HG02759 (cell line): ENCODE measurements around the gene ZSWIM4.

Source experiments
- ATAC-seq: cut with Tn5 transposase; IDR thresholded peaks from one replicate; pipeline ENCODE4 v1.9.1; 2021; ENCODE audit warnings: mild to moderate bottlenecking, moderate library complexity; ENCODE audit not compliant: unreplicated experiment

ZSWIM4 gene

DNA sequence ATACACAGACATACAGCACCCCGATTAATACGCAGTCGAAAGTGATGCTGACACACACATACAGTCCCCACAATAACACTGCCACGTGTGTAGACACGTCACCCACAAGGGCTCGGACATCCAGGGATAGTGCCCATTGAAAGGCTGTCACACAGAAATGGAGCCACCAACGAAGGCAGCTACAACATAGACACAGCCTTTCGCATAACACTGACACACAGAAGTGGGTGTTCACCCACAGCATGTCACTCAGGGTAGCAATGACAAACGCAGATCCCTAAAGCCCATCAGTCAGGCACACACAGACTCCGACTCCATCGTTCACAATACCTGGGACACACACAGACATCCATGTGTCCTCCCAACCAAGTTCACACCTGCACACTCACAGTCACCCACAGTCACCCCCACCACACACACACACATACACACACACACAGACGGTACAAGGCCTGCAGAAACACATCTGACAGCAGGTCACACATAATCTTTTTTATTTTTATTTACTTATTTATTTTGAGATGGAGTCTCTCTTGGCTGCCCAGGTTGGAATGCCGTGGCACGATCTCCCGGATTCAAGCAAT is 71.3 kb downstream of the ZSWIM4 start:
- ATAC-seq, result no peak

DNA sequence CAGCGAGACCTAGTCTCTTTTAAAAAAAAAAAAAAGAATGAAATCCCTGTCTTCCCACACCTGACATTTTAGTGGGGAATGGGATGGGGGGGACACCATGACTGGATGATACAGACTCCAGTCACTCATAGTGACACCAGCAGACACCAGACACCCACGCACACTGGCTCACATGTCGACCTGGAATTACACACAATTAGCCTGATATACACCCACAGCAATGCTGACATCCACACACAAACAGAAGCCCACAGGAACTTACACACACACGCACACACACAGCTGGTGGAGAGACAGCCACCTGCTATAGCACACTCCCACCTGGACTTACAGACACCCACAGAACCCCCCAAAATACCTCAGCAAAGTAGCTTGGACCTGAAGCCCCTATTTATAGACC is 73.4 kb downstream of the ZSWIM4 start:
- no peak for ATAC-seq

- ATAC-seq, result no peak
Measured at GRCh38 chr19:13869281-13869680, 74.0 kb downstream of the ZSWIM4 start.

DNA sequence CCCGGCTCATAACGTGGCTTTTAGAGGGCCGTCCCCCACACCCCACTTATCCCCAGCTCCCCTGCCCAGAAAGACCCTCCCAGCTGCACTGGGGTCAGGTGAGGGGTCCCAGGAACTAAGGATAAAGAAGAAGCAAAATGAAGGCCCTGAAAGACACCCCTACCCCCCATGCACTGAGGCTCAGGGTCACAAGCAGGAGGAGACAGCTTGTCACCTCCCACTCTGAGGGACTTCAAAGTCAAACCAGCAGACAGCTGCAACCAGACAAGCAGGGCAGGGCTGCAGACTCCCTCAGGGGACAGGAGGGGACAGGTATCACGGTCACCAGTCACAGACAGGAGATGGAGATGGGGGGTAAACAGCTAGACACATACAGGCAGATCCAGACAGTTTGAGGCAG is 75.6 kb downstream of the ZSWIM4 start:
- ATAC-seq, result no peak

DNA sequence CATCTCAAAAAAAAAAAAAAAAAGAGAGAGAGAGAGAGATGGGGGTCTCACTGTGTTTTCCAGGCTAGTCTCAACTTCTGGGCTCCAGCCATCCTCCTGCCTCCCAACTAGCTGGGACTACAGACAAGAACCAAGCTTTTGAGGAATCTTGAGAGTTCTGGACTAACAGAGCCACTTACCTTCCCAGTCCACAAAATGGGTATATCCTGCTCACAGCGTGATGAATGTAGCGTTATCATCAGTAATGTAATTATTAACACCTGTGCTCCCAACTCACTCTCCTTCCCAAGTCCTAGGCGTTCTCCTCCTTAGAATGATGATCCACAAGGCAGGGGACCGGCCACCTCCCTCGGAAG is 77.1 kb downstream of the ZSWIM4 start:
- no peak for ATAC-seq

- ATAC-seq, result no peak
Measured at GRCh38 chr19:13872695-13873389, 77.6 kb downstream of the ZSWIM4 start.

DNA sequence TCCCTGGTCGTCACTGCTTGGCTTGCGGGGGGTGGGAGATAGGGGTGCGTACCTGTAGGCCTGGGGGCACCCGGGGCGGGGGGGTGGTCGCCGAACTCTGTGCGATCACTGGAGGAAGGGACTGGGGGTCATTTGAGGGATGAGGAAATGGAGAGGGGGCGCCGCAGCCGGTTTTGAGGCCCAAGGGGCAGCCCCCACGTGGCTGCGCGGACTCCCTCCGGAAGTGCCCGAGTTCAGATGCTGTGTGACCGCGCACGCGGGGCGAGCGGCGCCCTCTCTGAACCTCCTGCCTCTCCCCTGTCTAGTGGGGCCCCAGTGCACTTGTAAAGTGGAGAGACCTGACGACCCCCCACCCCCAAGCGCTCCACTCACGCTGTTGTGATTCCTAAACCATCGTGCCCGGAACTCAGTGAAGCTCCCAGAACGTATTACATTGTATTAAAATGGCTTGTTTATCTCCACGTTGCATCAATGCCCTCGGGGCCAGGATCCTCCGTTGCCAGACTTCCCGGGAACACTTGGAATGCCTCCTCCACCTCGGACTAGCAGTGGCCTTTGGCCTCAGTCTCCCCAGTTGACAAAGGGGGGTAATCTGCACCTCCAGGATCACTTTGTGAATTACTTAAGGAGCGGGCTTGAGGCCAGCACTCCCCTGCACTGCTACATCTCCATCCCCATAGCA is 78.7 kb downstream of the ZSWIM4 start:
- no peak for ATAC-seq

GRCh38 chr19:13875824-13876223 is 80.6 kb downstream of the ZSWIM4 start:
- ATAC-seq, result no peak

GRCh38 chr19:13876834-13877233 is 81.6 kb downstream of the ZSWIM4 start, which contains the start of gene NANOS3:
Gene NANOS3, plus strand, starts transcription at chr19:13877134. Its CDS starts 115 bp downstream, at chr19:13877249.
- no peak for ATAC-seq

DNA sequence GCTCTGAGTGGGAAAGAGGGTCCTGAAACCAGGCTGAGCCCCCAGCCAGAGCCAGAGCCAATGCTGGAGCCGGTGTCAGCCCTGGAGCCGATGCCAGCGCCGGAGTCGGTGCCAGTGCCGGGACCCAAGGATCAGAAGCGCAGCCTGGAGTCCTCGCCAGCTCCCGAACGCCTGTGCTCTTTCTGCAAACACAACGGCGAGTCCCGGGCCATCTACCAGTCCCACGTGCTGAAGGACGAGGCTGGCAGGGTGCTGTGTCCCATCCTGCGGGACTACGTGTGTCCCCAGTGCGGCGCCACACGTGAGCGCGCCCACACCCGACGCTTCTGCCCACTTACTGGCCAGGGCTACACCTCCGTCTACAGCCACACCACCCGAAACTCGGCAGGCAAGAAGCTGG is 82.1 kb downstream of the ZSWIM4 start:
- no peak for ATAC-seq

DNA sequence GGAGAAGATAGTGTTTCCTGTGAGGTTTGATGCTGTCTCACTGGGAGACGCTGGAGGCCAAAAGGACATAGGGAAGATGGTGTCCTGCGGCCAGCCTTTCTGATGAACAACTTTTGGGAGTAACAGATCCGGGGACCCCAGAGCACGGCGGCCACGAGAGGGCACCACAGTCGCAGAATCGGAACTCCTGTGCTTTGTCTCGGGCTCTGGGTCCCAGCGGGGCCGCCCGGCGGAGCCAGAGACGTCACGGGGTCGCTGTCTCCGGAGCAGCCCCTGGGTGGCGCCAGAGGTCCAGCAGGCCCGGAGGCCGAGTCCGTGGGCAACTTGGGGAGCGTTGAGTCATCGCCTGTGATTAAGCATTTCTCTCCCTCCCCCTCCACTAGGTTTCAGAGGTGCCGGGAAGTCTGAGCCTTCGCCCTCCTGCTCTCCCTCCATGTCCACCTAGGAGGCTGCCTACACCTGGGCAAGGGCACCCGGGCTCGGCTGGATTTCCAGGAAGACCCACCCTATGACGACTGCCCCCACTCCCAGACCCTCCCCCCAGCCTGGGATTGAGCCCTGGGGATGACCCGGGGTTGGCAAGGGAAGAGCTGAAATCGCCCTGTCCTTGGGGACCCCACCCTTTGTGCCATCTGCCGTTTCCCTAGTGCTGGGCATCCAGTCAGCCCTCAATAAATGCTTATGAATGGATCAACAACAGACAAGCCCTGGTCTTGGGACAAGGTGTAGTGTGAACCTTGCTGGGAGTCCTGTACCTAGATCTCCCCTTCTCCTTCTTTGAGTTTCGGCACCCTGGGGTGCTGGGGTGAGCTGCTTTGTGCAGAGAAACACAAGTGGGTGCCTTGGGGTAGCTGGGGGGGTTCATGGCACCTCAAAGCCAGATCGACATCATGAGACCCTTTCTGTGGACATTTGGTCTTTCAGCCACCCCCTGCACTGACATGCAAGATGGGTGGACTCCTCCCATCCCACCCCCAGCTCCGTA is 85.1 kb downstream of the ZSWIM4 start:
- ATAC-seq, result peak; percentile 87

DNA sequence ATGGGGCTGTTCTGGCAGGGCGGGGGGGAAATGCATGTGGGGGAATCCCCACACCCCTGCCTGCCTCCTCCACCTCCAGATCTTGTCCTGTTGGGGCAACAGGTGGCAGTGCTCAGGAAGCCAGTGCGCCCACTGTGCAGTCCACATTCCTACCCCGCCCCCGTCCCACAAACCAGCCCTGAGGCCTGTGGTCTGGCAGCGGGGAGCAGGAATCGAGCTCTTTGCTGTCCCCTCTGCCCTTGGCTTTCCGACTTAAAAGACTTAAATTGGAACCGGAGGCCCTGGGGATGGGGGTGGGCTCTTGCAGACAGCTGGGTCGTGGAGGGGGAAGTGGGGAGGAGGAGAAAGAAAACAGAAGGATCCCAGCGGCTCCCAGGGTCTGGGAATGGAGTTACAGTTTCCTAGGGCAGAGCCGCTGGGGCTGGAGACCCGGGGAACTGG is 86.0 kb downstream of the ZSWIM4 start:
- ATAC-seq, result no peak
